ENCODE data around the gene ENTPD1.
"Not testable (repeated sequence)": the region's sequence is repeated elsewhere in the genome, so short reads cannot be mapped to it uniquely, and the experiment has no call there.

Gene ENTPD1

GRCh38 chr10:95758351-95759025 lies 2.5 kb downstream of the ENTPD1 start:
- no peak for DNase-seq
- Histone ChIP-seq H3K9me3 (no peaks in the 10 kb centered on the region), H3K27me3 (no peaks in the 10 kb centered on the region), H3K36me3 (no peaks in the 10 kb centered on the region), H3K4me1 (no peaks in the 10 kb centered on the region), H3K4me3 (ENCODE audit: low read depth, low read length) (no peak overlapping the region)
- no peak for TF ChIP-seq CTCF (IDR thresholded peaks at IDR 0.05; ENCODE audit: low read depth, low read length)

- DNase-seq: no peak
- Histone ChIP-seq H3K4me3 (ENCODE audit: low read depth, low read length) (no peak overlapping the region), H3K36me3 (no peaks in the 10 kb centered on the region), H3K4me1 (no peaks in the 10 kb centered on the region), H3K27me3 (no peaks in the 10 kb centered on the region), H3K9me3 (no peaks in the 10 kb centered on the region)
- TF ChIP-seq CTCF (IDR thresholded peaks at IDR 0.05; ENCODE audit: low read depth, low read length): no peak
Measured at GRCh38 chr10:95759233-95759826, 3.4 kb downstream of the ENTPD1 start.

GRCh38 chr10:95761939-95762492 lies 6.1 kb downstream of the ENTPD1 start:
- H3K9me3 ChIP-seq: no peaks in the 10 kb centered on the region
- no peak overlapping the region for H3K4me3 ChIP-seq (ENCODE audit: low read depth, low read length)
- no peaks in the 10 kb centered on the region for H3K36me3 ChIP-seq
- no peak for TF ChIP-seq CTCF (IDR thresholded peaks at IDR 0.05; ENCODE audit: low read depth, low read length)
- no peaks in the 10 kb centered on the region for H3K27me3 ChIP-seq
- no peak for DNase-seq
- H3K4me1 ChIP-seq: no peaks in the 10 kb centered on the region

- no peaks in the 10 kb centered on the region for H3K4me1 ChIP-seq
- DNase-seq: no peak
- TF ChIP-seq CTCF (IDR thresholded peaks at IDR 0.05; ENCODE audit: low read depth, low read length): no peak
- no peaks in the 10 kb centered on the region for H3K9me3 ChIP-seq
- no peaks in the 10 kb centered on the region for H3K36me3 ChIP-seq
- no peak overlapping the region for H3K4me3 ChIP-seq (ENCODE audit: low read depth, low read length)
- no peaks in the 10 kb centered on the region for H3K27me3 ChIP-seq
Measured at GRCh38 chr10:95767884-95768556, 12.1 kb downstream of the ENTPD1 start.

- Histone ChIP-seq H3K4me3 (ENCODE audit: low read depth, low read length) (no peak overlapping the region), H3K27me3 (no peaks in the 10 kb centered on the region), H3K4me1 (no peaks in the 10 kb centered on the region), H3K36me3 (no peaks in the 10 kb centered on the region), H3K9me3 (no peaks in the 10 kb centered on the region)
- TF ChIP-seq CTCF (IDR thresholded peaks at IDR 0.05; ENCODE audit: low read depth, low read length): no peak
- DNase-seq: no peak
Measured at GRCh38 chr10:95770084-95770720, 14.2 kb downstream of the ENTPD1 start.

GRCh38 chr10:95773454-95773853 lies 17.5 kb downstream of the ENTPD1 start:
- not testable (repeated sequence) for H3K36me3 ChIP-seq; H3K27me3 ChIP-seq; H3K4me1 ChIP-seq; H3K4me3 ChIP-seq (ENCODE audit: low read depth, low read length); H3K9me3 ChIP-seq; DNase-seq

GRCh38 chr10:95777638-95778037 lies 21.7 kb downstream of the ENTPD1 start:
- H3K4me3 ChIP-seq (ENCODE audit: low read depth, low read length); DNase-seq; H3K4me1 ChIP-seq; H3K27me3 ChIP-seq; H3K36me3 ChIP-seq; H3K9me3 ChIP-seq: not testable (repeated sequence)

Data from BE2C (cell line).